ENCODE results near the gene ARAP3. TPM values are rescaled to one million over a fixed set of nuclear protein-coding genes. Genes with fewer than 3 reads are reported as not detected.

The ARAP3 gene
- polyA plus RNA-seq, 1 donor (not counting 4 experiments of a cell fraction or from before 2014, with no cell fraction given): 1.3 TPM

- H3K79me2 ChIP-seq (ENCODE audit: control insufficient read depth, insufficient read depth, low read length): no peaks in the 10 kb centered on the region
- dilution Hi-C loops (cut with MboI; ENCODE audit: extremely low pct_ligation_motif_present, low sequenced_read_pairs): no loop called here
- H4K20me1 ChIP-seq (ENCODE audit: control insufficient read depth, extremely low read depth, insufficient read depth, low read length): no peaks in the 10 kb centered on the region
- TF ChIP-seq CTCF (optimal IDR thresholded peaks at IDR 0.05 in 1 of 3, IDR thresholded peaks at IDR 0.05 in 1 of 3, conservative IDR thresholded peaks at IDR 0.05 in 1 of 3; ENCODE audit: extremely low read depth in 1 of 3, insufficient read depth in 2 of 3, low read length in 3 of 3): no peak
- TF ChIP-seq EZH2 (IDR thresholded peaks at IDR 0.05; ENCODE audit: low read length): no peak
- H3K36me3 ChIP-seq (ENCODE audit: control insufficient read depth in 2 of 2, extremely low read depth in 1 of 2, insufficient read depth in 2 of 2, low read length in 2 of 2): no peaks in the 10 kb centered on the region
- no peak for DNase-seq (ENCODE audit: low read depth, low spot score)
- H2AFZ ChIP-seq (ENCODE audit: control insufficient read depth, low read length): no peak overlapping the region
- peaks cover 8% of the 10 kb centered on the region for H3K4me1 ChIP-seq (ENCODE audit: control insufficient read depth, extremely low read depth, insufficient read depth, low read length)
- no peak overlapping the region for H3K4me3 ChIP-seq (ENCODE audit: control insufficient read depth in 2 of 3, extremely low read depth in 1 of 3, insufficient read depth in 2 of 3, low read depth in 1 of 3, low read length in 3 of 3)
- FAIRE-seq: no peak
- no peak overlapping the region for H3K27ac ChIP-seq (ENCODE audit: control insufficient read depth, insufficient read depth, low read length)
- no peak overlapping the region for H3K9ac ChIP-seq (ENCODE audit: control insufficient read depth, extremely low read depth, insufficient read depth, low read length)
- H3K9me3 ChIP-seq (ENCODE audit: control insufficient read depth, low read depth, low read length): no peaks in the 10 kb centered on the region
- H3K4me2 ChIP-seq (ENCODE audit: control insufficient read depth, extremely low read depth, insufficient read depth, low read depth, low read length): no peak overlapping the region
- no peaks in the 10 kb centered on the region for H3K27me3 ChIP-seq (ENCODE audit: control insufficient read depth, extremely low read depth, insufficient read depth, low read length)
- no peaks in the 10 kb centered on the region for H3K9me1 ChIP-seq (ENCODE audit: control insufficient read depth, extremely low read depth, insufficient read depth, low read length)
Observed at GRCh38 chr5:141668601-141669265, 13.3 kb downstream of the ARAP3 start.

- H3K27ac ChIP-seq (ENCODE audit: control insufficient read depth, insufficient read depth, low read length): no peak overlapping the region
- H3K4me2 ChIP-seq (ENCODE audit: control insufficient read depth, extremely low read depth, insufficient read depth, low read depth, low read length): no peak overlapping the region
- H3K9me3 ChIP-seq (ENCODE audit: control insufficient read depth, low read depth, low read length): no peaks in the 10 kb centered on the region
- peaks cover 7% of the 10 kb centered on the region for H3K4me1 ChIP-seq (ENCODE audit: control insufficient read depth, extremely low read depth, insufficient read depth, low read length)
- FAIRE-seq (no peak), DNase-seq (ENCODE audit: low read depth, low spot score) (no peak)
- no peak overlapping the region for H3K9ac ChIP-seq (ENCODE audit: control insufficient read depth, extremely low read depth, insufficient read depth, low read length)
- dilution Hi-C loops (cut with MboI; ENCODE audit: extremely low pct_ligation_motif_present, low sequenced_read_pairs): no loop called here
- H3K4me3 ChIP-seq (ENCODE audit: control insufficient read depth in 2 of 3, extremely low read depth in 1 of 3, insufficient read depth in 2 of 3, low read depth in 1 of 3, low read length in 3 of 3): no peak overlapping the region
- H2AFZ ChIP-seq (ENCODE audit: control insufficient read depth, low read length): no peak overlapping the region
- TF ChIP-seq EZH2 (IDR thresholded peaks at IDR 0.05; ENCODE audit: low read length): no peak
- no peak for TF ChIP-seq CTCF (optimal IDR thresholded peaks at IDR 0.05 in 1 of 3, IDR thresholded peaks at IDR 0.05 in 1 of 3, conservative IDR thresholded peaks at IDR 0.05 in 1 of 3; ENCODE audit: extremely low read depth in 1 of 3, insufficient read depth in 2 of 3, low read length in 3 of 3)
- H3K9me1 ChIP-seq (ENCODE audit: control insufficient read depth, extremely low read depth, insufficient read depth, low read length): no peaks in the 10 kb centered on the region
- H3K27me3 ChIP-seq (ENCODE audit: control insufficient read depth, extremely low read depth, insufficient read depth, low read length): no peaks in the 10 kb centered on the region
- H3K36me3 ChIP-seq (ENCODE audit: control insufficient read depth in 2 of 2, extremely low read depth in 1 of 2, insufficient read depth in 2 of 2, low read length in 2 of 2): no peaks in the 10 kb centered on the region
- H3K79me2 ChIP-seq (ENCODE audit: control insufficient read depth, insufficient read depth, low read length): no peaks in the 10 kb centered on the region
- no peaks in the 10 kb centered on the region for H4K20me1 ChIP-seq (ENCODE audit: control insufficient read depth, extremely low read depth, insufficient read depth, low read length)
Observed at GRCh38 chr5:141665995-141666940, 15.8 kb downstream of the ARAP3 start.

Data from keratinocyte (primary cell).